ENCODE data around the gene IL4I1. TPM values are rescaled to one million over a fixed set of nuclear protein-coding genes. Genes with fewer than 3 reads are reported as not detected.

Gene IL4I1
- total RNA-seq, 3 donors from 2014 or later, result 1.2 to 1.7 (median 1.6) TPM

DNA sequence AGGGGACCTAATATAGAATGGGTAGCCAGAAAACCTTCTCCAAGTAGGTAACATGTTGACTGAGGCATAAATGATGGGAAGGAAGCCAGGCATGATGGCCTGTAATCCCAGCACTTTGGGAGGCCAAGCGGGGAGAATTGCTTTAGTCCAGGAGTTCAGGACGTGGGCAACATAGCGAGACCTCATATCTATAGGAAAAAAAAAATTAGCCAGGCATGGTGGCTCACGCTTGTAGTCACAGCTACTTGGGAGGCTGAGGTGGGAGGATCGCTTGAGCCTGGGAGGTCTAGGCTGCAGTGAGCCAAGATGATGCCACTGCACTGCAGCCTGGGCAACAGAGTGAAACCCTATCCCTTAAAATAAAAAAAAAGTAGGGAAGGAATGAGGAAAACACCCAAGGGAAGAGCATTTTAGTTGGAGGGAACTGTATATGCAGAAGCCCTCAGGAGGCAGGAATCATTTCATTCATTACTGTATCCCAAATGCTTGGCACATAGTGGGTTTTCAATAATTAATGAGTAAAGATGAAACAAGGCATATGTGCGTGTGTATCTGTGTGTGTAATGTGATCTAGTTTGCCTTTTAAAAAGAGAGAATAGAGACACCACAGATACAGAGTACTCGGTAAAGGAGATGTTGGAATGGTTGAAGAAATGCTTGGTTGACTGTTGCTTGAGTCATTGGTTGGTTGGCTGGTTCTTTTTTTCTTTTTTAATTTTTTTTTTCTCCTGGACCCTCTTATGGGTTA lies 34.8 kb upstream of the IL4I1 start:
- ATAC-seq (no peak), DNase-seq (peak in 2 of 3 donors; percentile 7 to 10)
- intact Hi-C loops (cut with DNase I, micrococcal nuclease), result loop anchor here in 1 of 2 donors (10.0 kb wide), 1 partner anchor 53 kb away; no protein-coding TSS in a partner anchor
- H3K9me3 ChIP-seq, result no peaks in the 10 kb centered on the region
- no peak overlapping the region for H3K4me3 ChIP-seq
- TF ChIP-seq CTCF (IDR thresholded peaks at IDR 0.05), result no peak
- H3K36me3 ChIP-seq (ENCODE audit: low read depth), result no peaks in the 10 kb centered on the region
- H3K4me1 ChIP-seq (ENCODE audit: low read depth), result peaks cover 18% of the 10 kb centered on the region

DNA sequence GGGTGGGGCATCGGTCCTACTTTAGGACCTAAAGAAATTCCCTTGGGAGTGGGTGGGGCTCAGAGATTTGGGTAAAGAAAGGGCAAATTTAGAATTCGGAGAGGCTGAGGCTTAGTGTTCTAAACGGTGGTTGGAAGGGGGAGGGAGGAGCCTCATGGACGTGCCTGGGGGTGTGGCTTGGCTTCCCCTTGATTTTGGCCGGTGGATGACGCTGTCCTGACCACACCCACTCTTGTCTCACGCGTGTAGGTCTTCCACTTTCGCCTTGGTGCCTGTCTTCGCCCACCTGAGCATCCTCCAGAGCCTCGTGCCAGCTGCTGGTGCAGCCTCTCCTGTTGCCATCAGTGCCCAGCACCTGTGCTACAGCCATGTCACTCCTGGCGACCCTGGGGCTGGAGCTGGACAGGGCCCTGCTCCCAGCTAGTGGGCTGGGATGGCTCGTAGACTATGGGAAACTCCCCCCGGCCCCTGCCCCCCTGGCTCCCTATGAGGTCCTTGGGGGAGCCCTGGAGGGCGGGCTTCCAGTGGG lies 33.9 kb upstream of the IL4I1 start:
- ATAC-seq (no peak), DNase-seq (peak; percentile 32 to 70 (median 44))
- intact Hi-C loops (cut with DNase I, micrococcal nuclease), result loop anchor here in 1 of 2 donors (10.0 kb wide), 1 partner anchor 54 kb away; no protein-coding TSS in a partner anchor

DNA sequence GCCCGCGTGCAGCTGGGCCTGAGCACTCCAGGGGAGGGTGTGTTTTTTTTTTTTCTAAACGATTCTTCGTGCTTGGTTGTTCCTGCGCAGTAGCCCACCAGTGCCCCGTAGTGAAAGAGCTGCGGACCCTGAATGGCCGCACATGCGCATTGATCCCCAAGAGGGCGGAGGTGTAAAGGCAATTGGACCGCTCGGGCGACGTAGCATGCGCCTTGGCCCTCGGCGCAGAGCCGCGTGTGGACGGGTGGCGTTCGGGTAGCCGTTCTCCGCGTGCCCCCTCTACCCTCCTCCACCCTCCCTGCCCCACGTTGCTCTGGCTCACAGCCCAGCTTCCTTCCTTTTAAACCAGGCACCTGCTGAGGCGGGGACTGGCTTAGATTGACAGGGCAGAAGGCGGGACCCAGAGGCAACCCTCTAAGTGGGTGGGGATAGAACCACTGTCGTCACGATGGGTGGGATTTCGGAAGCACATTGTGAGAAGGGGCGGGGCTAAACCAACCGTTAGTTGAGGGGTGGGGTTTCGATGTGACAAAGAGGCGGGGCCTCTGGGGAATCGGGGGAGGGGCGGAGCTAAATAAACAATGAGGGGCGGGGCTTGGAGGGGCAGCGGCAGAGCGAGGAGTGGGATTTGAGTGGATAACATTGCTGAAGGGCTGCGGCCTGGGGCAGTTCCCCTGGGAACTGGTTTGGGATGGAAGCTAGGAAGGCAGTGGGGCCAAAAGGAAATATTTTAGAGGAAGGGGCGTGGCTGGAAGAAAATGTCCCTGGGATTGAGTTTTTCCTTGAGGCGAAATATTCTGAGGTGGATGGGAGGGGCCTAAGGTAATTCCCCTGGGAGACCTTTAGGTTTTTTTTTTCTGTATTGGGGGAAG lies 33.2 kb upstream of the IL4I1 start:
- peak; percentile 91 to 94 (median 93) for DNase-seq
- no peaks in the 10 kb centered on the region for H3K9me3 ChIP-seq
- H3K4me1 ChIP-seq (ENCODE audit: low read depth), result peaks cover 18% of the 10 kb centered on the region
- ATAC-seq, result peak; percentile 89
- TF ChIP-seq CTCF (IDR thresholded peaks at IDR 0.05), result no peak
- intact Hi-C loops (cut with DNase I, micrococcal nuclease), result loop anchor here in 1 of 2 donors (10.0 kb wide), 1 partner anchor 55 kb away; no protein-coding TSS in a partner anchor
- no peaks in the 10 kb centered on the region for H3K36me3 ChIP-seq (ENCODE audit: low read depth)
- H3K4me3 ChIP-seq, result peak overlapping the region; percentile 88

More for the DNA sequence above, 33.9 kb upstream of the IL4I1 start:
- no peak for TF ChIP-seq CTCF (IDR thresholded peaks at IDR 0.05)
- peaks cover 18% of the 10 kb centered on the region for H3K4me1 ChIP-seq (ENCODE audit: low read depth)
- H3K36me3 ChIP-seq (ENCODE audit: low read depth), result no peaks in the 10 kb centered on the region
- H3K9me3 ChIP-seq, result no peaks in the 10 kb centered on the region
- no peak overlapping the region for H3K4me3 ChIP-seq

- intact Hi-C loops (cut with DNase I, micrococcal nuclease), result no loop called here
- Histone ChIP-seq H3K9me3 (no peaks in the 10 kb centered on the region), H3K4me1 (ENCODE audit: low read depth) (peaks cover 18% of the 10 kb centered on the region), H3K4me3 (peak within 1 kb of the TSS; percentile 88), H3K36me3 (ENCODE audit: low read depth) (no peaks in the 10 kb centered on the region)
- ATAC-seq (peak; percentile 79), DNase-seq (peak; percentile 89 to 94 (median 93))
- no peak for TF ChIP-seq CTCF (IDR thresholded peaks at IDR 0.05)
These were observed 32.5 kb upstream of the IL4I1 start, which contains the start of the genes ATF5 and NUP62 for GRCh38 chr19:49929121-49929610. TSS of gene ATF5 (plus strand) at chr19:49929205. CDS start at chr19:49930851, 1,646 bp downstream. TSS of gene NUP62 (minus strand) at chr19:49929504. CDS start at chr19:49909807, 19,697 bp downstream.
